Stimulated activated CD4-positive, alpha-beta T cell treated with anti-CD3 and anti-CD28 coated beads, Interleukin-4, amount 100 ng/mL, for 1 hour (primary cell): ENCODE results near the gene LRRIQ3.
A peak's percentile ranks its signal among the peaks of the same experiment; 100 is the strongest.
"Not testable (repeated sequence)": the region's sequence is repeated elsewhere in the genome, so short reads cannot be mapped to it uniquely, and the experiment has no call there.

Source experiments
- DNase-seq: peaks from one replicate; pipeline ENCODE4 v3.0.0-alpha.2; 2020

LRRIQ3 gene, protein sequence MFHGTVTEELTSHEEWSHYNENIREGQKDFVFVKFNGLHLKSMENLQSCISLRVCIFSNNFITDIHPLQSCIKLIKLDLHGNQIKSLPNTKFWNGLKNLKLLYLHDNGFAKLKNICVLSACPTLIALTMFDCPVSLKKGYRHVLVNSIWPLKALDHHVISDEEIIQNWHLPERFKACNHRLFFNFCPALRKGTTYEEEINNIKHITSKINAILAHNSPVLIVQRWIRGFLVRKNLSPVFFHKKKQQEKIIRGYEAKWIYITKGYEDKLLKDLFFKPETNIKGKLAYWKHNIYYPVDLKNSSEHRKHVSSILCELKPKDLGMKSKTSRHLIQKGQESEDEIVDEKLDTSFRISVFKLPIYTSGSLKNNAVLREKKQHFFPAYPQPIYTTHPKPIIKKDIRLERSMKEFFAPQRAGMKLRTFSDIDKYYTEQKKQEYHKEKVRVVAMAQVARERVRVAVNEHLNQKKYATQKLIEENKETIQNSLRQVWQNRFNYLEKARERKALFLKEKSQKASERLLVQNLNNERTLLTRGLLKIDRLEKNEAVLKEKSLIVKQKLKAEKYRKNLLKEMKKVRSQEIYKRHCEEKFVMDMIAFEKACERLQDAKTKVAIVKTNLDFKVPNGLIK

DNA sequence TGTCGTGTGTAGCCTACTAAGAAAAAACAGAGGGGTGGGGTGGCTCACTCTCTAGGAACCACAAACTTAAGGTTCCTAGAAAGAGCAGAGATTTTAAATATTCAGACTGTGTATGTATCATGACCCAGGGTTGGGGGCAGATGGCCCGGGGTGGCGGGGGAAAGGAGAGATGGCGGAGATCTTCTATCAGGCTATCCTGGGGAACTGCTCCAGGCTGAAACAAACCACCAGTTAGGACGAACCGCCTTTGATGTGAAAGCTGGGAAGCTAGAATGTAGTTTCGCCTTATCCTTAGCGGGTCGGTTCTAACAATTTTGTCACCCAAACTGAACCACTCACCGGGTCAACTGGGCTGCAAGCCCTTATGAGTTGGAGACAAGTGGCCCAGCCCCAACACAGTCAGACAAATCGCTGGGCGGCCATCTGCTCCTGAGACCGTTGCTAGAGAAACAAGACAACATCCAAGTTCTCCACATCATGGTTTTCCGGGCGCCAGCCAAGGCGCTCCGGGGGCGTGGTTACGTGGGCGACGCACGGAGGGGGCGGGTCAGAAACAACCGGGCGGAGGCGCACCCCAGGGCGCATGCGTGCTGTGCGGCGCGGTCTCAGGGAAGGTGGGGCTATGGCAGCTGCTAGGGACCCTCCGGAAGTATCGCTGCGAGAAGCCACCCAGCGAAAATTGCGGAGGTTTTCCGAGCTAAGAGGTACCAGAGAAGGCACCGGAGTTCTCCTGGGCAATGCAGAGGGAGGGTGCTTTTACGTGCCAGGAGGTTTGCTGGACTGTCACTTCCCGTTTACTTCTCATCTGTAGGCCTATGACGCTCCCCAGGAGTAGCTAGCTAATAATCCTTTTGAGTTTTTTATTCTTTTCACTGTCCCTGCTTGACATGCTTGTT is at the start of gene LRRIQ3, which contains the start of gene FPGT:
Gene LRRIQ3, minus strand, starts transcription at position 520 of the 896 bp plus-strand sequence. CDS start 14,492 bp downstream, outside the sequence.
Gene FPGT, plus strand, starts transcription at position 586 of the 896 bp plus-strand sequence. Its CDS starts 37 bp downstream, at position 623.
- DNase-seq = peak; percentile 96

DNA sequence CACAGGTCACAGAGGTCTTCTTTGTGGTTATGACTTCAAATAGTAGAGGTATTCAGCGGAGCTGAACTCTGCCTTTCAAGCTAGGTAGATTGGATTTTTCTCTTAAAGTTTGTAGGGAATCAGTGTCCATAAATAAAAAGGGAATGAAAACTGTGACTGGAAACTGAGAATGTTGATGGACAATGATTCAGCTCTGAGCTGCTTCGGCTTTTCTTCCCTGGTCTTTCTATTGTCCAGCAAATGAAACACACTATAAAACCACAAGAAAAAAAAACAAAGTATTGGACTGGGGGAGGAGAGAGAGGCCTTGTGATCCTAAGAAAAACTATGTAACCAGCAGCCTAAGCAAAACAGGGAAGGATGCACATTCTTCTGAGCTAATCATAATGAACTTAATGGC is 48.3 kb upstream of the LRRIQ3 start:
- no peak for DNase-seq

DNA sequence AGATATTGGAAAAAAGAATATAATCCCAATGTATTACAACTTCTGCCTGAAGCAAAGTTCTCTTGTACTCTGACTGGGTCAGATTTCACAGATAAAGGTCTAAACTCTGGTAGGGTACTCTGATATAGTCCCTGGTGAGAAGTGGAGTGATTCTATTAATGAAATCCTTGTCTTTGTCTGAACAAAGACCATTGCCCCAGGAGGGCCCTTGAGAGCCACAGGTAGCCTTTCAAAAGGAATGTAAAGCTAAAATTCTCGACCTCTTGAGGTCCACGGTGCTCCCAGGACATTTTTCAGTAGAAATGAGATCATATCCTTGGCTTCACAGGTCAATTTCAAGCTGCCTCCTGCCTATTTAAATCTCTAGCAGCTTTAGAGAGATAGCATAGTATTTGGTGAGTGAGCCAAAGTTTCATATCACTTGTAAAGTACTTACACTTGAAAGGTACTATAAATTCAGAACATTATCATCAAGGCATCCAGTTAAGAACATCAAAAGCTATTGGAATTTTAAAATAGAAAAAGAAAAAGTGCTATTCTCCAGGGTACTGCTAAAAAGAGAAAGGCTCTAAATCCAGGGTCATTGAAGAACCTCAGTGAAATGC is 47.3 kb upstream of the LRRIQ3 start:
- no peak for DNase-seq

DNA sequence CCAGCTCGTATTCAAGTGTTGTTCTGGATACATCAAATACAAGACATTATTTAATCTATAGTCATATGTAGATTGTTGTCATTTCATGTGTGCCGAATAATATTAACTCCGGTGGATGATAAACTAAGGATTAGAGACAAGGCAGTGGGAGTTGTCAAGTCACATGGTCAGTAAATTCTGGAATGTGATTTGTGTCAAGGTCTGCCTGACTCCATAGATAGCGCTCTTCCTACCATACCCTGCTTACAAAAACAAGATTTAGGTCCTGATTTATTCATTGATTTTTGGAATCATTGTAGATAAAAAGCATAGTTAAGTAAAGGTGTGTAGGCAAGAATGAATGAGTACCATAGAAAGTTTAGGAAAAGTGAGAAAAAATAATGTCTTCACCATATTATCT is 39.8 kb upstream of the LRRIQ3 start:
- no peak for DNase-seq

DNA sequence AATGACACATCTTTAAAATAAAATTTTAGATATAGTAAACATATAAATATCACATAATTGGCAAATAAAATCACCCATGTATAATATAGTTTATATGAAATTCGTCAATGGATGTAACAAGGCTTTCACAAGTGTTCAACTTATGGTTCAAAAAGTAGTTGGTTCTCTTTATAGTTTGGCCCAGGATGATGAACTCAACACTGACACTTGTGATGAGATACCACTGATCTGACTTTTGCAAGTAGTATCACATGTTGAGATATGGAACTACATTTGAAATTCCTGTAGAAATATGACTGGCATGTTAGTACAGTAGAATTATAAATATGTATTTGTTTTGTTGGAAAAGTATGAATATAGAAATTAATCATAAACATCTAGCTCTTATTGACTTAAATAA is 39.1 kb upstream of the LRRIQ3 start:
- no peak for DNase-seq

DNA sequence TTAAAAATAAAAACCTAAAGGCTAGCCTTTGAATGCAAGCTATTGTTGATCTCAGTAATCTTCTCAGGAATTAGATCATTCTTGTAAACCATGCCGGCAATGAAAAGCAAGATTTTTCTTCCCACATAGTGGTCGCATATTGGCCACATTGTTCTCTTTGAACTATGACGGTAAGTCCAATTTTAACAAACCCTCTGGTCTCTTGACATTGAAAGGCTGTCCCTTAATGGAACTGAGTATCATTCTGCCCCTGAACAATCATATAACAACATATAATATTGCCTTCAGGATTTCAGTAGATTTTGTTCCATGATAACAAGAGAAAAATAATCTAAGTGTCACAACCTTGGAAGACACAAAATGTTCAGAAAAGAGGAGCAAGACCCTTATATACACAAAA is 38.5 kb upstream of the LRRIQ3 start:
- no peak for DNase-seq

DNA sequence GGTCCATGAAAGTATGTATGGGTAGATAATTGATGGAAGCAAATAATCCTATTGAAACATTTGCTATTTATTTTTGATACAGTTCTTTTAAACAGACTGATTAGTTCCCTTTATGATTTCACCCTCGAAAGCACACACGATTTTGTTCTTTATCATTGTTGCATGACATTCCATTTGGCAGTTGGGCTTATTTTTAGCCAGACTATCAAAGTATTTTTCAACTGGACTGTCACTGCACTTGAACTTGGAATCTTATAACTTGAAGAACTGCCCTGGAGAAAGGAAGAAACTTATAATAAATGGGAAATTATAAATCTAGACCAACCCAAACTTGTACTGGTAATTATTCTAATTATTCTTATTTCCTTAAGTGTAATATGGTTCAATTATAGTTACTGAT is 37.2 kb upstream of the LRRIQ3 start, which contains the start of gene TNNI3K:
Gene TNNI3K, plus strand, starts transcription at position 235 of the 400 bp plus-strand sequence. Its CDS starts 65 bp downstream, at position 300.
- no peak for DNase-seq

DNA sequence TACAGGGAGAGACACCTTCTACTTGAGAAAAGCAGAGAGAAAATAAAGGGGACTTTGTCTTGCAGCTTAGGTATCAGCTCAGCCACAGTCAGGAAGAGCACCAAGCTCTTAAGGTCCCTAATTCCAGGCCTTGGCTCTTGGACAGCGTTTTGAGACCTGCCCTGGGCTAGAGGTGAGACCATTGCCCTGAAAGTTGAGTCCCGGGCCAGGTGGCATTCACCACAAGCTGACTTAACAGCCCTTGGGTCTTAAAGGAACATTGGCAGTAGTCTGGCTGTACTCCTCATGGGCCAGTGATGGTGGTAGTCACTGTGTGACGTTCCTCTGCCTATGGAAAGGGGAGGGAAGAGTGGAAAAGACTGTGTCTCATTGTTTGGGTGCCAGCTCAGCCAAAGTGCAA is 25.5 kb upstream of the LRRIQ3 start:
- no peak for DNase-seq

DNA sequence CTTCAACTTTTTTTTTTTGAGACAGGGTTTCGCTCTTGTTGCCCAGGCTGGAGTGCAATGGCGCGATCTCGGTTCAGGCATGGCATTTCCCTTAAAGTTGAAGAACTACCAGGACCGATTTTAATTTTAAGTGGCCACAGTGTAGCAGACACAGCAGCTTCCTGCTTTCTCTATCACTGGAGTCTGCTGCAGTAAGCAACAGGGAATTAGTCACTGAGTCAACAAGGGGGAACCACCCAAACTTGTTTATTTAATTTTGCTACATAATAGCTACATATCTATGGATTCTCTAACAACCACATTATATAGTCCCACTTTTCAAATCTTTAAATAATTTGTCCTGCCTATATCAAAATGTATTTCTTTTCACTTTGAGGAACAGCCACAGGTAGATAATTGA is 24.7 kb upstream of the LRRIQ3 start:
- no peak for DNase-seq

DNA sequence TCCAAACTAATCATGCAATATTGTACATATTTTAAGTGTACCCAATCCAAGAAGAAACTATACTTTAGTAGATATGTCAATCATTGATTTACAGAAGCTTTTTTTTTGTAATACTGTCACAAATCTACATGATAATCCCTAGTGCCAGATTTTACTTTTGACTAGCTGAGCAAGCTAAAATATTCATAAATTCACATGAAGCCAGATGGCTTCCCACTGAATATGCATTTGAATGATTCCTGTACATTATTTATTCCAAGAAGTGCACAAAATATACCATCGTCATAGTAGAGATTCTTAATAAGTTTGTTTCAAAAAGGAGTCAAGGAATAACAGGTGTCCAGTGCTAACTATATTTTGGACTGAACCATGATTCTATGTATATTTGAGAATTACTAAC is 17.3 kb upstream of the LRRIQ3 start:
- no peak for DNase-seq

DNA sequence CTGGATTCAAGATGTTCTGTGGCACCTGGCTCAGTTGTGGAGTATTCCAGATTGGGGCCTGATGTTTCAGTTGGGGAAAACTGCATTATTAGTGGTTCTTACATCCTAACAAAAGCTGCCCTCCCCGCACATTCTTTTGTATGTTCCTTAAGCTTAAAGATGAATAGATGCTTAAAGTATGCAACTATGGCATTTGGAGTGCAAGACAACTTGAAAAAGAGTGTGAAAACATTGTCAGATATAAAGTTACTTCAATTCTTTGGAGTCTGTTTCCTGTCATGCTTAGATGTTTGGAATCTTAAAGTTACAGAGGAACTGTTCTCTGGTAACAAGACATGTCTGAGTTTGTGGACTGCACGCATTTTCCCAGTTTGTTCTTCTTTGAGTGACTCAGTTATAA is 7.3 kb upstream of the LRRIQ3 start:
- no peak for DNase-seq

DNA sequence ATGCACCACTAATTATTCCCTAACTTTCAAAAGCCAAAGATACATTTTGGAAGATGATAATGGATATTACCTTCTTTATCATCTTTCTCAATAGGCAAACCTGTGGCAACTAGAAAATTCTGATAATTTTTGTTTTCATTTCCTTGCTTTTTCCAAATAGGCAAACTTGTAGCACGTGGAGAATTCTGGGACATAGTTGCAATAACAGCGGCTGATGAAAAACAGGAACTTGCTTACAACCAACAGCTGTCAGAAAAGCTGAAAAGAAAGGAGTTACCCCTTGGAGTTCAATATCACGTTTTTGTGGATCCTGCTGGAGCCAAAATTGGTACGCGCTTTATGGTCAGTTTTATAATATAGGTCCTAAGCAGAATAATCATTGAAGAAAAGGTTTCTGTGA is 1.5 kb upstream of the LRRIQ3 start:
- DNase-seq = no peak

DNA sequence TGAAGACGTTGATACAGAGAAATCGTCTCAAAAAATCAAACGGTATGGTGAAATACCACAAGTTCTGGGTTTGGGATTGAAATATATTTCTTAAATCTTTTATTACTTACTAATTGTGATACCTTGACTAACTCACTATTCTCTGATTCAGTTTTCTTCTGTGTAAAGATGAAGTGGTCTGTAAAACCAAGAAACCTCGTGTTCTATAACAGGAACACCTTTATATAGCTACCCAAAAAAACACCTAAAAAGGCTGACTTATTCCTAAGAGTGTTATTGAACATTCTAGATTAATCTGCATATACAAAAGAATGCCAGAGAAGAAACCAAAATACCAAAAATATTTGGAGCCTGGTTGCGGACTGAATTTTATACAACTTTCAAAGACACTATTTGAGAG is 721 bp downstream of the LRRIQ3 start:
- no peak for DNase-seq

DNA sequence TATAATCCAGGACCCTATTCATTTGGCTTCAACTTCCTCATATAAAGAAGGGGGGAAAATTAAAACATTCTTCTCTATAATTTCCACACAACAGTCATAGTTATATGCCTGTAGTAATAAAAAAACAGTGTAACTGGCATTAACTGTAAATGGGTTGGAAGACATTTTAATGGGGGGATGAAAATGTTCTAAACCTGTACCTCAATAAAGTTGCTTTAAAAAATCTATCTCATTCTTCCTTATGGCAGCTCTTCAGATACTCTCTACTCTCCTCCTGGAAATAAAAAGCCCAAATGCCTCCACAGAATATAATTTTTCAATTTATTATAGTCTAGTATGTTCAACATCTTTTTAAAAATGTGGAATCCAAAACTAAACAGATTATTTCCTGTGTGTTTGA is 2.6 kb downstream of the LRRIQ3 start:
- no peak for DNase-seq

DNA sequence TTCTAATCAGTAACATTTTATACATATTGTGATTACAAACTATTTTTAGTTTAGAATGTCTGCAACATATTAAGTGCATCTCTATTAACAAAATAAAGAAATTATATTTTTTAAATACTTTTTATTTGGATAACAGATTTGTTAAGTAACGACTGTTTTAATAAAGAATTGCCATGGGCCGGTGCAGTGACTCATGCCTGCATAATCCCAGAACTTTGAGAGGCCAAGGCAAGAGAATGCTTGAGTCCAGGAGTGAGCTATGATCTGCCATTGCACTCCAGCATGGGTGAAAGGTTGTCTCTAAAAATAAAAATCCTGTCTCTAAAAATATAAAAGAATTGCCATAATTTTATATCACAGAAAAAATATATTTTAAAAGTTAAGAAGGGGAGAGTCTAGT is 4.1 kb downstream of the LRRIQ3 start:
- DNase-seq = no peak

DNA sequence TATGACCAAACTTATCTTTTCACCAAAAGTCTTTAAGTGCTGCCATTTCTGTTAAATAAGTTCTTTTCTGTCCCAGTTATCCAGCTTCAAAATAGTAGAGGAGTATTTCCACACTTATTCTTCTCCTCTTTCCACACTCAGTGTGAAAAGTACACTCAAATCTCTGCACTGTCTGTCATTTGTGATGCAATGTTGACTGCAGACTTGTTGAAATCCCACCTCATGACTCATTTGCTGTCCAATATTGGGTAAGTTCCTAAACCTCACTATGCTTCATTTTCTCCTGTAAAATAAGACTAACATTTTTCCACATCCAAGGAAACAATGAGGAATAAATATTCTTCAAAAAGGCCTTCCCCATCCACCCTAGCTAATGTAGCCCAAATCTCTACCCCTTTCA is 17.5 kb downstream of the LRRIQ3 start:
- no peak for DNase-seq

DNA sequence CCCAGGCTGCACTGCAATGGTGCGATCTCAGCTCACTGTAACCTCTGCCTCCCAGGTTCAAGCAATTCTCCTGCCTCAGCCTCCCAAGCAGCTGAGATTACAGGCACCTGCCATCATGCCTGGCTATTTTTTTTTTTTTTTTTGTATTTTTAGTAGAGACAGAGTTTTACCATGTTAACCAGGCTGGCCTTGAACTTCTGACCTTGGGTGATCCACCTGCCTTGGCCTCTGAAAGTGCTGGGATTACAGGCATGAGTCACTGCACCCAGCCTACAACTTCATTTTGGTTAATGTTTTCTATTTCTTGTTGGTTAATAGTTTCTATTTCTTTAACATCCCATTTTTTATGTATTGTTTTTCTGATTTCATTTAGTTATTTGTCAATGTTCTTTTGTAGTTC is 23.6 kb downstream of the LRRIQ3 start:
- not testable (repeated sequence) for DNase-seq

DNA sequence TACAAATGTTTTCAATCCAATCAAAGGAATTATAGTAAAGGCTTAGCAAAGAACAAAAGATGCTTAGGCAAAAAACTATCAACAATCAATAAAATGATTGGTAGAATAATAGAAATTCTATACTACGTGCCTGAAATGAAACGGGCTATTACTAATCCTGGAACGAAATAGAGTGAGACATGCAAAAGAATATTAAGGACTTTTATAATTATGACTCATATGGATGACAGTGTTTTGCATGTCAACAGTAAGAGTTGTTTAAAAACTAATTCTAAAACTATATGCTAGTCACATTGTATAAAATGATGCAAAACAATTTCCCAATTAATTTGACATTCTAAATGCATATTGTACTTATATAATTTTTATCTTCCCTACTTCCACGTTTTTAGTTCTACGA is 35.6 kb downstream of the LRRIQ3 start:
- no peak for DNase-seq

DNA sequence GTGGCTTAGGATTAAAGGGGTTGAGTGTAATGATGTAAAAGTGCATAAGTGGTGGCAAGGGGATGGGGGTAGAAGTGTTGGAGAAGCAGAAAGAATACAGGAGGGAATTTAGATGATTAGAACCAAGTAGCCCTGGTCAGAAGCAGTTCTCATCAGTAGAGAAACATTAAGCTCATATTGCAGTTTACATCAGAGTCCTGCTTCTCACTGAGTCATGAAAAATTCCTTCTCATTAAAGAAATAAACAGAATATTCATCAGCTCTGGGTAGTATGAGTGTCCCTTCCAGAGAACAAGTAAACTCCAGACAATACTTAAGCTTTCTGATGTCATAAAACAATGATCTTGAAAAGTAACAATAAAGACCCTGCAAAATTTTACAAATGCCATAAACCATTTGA is 36.5 kb downstream of the LRRIQ3 start:
- DNase-seq = no peak

DNA sequence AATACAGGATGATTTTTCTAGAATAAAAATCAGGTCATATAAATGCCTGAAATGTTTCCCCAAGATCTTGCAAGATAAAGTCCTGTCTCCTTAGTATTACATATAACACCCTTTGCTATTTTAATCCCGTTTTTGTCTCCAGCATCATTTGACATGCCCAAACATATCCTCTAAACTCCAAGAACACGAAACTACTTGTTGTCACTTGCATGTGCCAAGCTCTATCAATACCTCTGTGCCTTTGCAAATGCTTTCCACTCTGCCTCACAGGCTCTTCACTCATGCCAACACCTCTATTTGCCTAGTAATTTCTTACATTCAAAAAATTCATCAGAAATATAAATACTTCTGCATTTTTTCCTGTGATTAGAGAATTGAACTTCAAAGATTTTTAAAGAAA is 37.9 kb downstream of the LRRIQ3 start:
- DNase-seq = no peak

DNA sequence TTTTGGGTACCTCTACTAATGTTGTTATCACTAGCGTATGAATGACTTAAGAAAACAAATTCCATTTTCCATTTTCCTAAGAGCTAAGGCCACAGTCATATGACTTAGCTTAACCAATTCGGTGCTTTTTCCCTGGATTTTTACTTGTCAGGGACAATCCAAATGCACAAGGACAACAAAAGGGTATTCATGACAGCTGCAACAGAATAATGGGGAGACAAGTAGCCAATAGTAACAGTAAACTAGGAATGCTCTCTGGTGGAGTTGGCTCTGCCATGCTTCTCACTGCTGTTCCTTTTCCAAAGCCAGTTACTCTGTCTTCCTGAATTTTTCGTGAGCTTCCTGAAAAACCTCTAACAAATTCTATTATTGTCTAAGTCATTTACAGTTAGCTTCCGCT is 52.9 kb downstream of the LRRIQ3 start:
- no peak for DNase-seq

DNA sequence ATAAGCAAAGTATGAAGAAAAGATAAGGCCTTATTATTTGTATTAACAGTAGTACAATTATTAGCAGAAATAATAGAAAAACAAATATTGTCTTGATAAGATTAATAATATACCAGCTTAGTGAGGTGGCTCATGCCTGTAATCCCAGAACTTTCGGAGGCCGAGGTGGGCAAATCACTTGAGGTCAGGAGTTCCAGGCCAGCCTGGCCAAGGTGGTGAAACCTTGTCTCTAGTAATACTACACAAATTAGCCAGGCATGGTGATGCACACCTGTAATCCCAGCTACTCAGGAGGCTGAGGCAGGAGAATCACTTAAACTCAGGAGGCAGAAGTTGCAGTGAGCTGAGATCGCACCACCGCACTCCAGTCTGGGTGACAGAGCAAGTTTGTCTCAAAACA is 80.6 kb downstream of the LRRIQ3 start:
- not testable (repeated sequence) for DNase-seq

DNA sequence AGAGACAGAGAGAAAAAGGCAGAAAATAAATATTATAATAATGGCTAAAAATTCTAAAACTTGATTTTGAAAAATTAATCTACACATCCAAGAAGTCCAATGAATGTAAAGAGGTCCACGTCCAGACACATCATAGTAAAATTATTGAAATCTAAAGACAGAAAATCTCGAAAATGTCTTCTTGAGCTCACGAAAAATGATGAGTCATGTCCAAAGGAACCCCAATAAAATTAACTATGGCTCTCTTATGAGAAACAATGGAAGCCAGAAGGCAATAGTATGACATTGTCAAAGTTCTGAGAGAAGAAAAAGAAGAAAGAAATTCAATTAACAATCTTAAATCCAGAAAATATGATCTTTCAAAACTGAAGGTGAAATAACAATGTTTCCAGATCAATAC is 84.6 kb downstream of the LRRIQ3 start:
- DNase-seq = no peak
